HepG2 (cell line): ENCODE data around the gene STMN3. TPM values are rescaled to one million over a fixed set of nuclear protein-coding genes. Genes with fewer than 3 reads are reported as not detected.

Source experiments
- ATAC-seq: fragments of 200-7000 bp; cut with Tn5 transposase; 3 replicates; pipeline ENCODE4 v1.9.1; 2020; ENCODE audit warnings: mild to moderate bottlenecking, moderate library complexity
- BruUV-seq: library from RNA; stranded (reverse); fragments of 400-500 nt; replicated peaks from 2 replicates; lab custom pipeline; 2021; lab: Mats Ljungman, UMichigan
- CTCF ChIA-PET: fragments of 300-600 bp; formaldehyde crosslinking; extraction: SDS; loops from one replicate; lab custom pipeline; 2021; ENCODE audit warnings: low total read pairs, inconsistent platforms, low intra/inter-chr PET ratio; lab: Yijun Ruan, JAX
- POLR2A ChIA-PET: fragments of 350-600 bp; sonication (Branson Sonifier 250); formaldehyde crosslinking; loops from one replicate; lab custom pipeline; 2020; ENCODE audit warnings: antibody characterized with exemption, inconsistent platforms; lab: Yijun Ruan, JAX
- DNase-seq: peaks from one replicate; pipeline ENCODE4 v3.0.0-alpha.2; 2015; ENCODE audit warnings: low spot score
- FAIRE-seq: peaks from 3 replicates; lab custom pipeline; 2011; peaks lifted over from hg19 to GRCh38; lab: Jason Lieb, UNC
- H2AFZ ChIP-seq: one replicate; pipeline ENCODE4 v1.6.1; 2011; ENCODE audit warnings: low read length, inconsistent platforms
- H3K27ac ChIP-seq: fragments of 300-600 bp; 3 replicates; pipeline ENCODE4 v1.8.0; 2011; ENCODE audit warnings: mixed run types, mild to moderate bottlenecking, mixed read lengths, low read length, inconsistent platforms; ENCODE audit not compliant: insufficient read depth; ENCODE audit errors: extremely low read length
- H3K27me3 ChIP-seq, 2 experiments: fragments of 200-600 bp in 1 of 2; 2 replicates in 1 of 2; 3 replicates in 1 of 2; pipeline versions ENCODE4 v1.6.0 to v1.8.0; 2011; ENCODE audit warnings: low read length in 2 of 2, mild to moderate bottlenecking in 2 of 2, moderate library complexity in 2 of 2, inconsistent platforms in 1 of 2; ENCODE audit not compliant: insufficient read depth in 2 of 2, control insufficient read depth in 1 of 2
- H3K36me3 ChIP-seq, 2 experiments: fragments of 200-600 bp in 1 of 2; replicated peaks in 1 of 2; 2 replicates in 1 of 2; 3 replicates in 1 of 2; pipeline versions ENCODE4 v1.5.1 to v1.8.0; 2011; ENCODE audit warnings: low read length in 2 of 2, inconsistent platforms in 1 of 2; ENCODE audit not compliant: insufficient read depth in 2 of 2, control insufficient read depth in 1 of 2
- H3K4me1 ChIP-seq: 2 replicates; pipeline ENCODE4 v1.5.1; 2012; ENCODE audit warnings: low read length, inconsistent platforms; ENCODE audit not compliant: insufficient read depth
- H3K4me2 ChIP-seq: 2 replicates; pipeline ENCODE4 v1.6.0; 2011; ENCODE audit warnings: low read depth, low read length, inconsistent platforms
- H3K4me3 ChIP-seq, 3 experiments: fragments of 200-600 bp in 1 of 3; sonication (generic), shearing (Covaris generic) in 1 of 3; replicated peaks in 1 of 3; 2 replicates each; pipeline ENCODE4 v1.5.1; 2011 to 2016; ENCODE audit warnings: low read length in 3 of 3, inconsistent platforms in 2 of 3, low read depth in 2 of 3, mild to moderate bottlenecking in 2 of 3, control low read depth in 1 of 3, mixed read lengths in 1 of 3; ENCODE audit not compliant: insufficient read depth in 1 of 3
- H3K79me2 ChIP-seq: one replicate; pipeline ENCODE4 v1.6.1; 2011; ENCODE audit warnings: low read length, inconsistent platforms; ENCODE audit not compliant: insufficient read depth
- H3K9ac ChIP-seq: 2 replicates; pipeline ENCODE4 v1.6.0; 2011; ENCODE audit warnings: mild to moderate bottlenecking, low read depth, low read length, inconsistent platforms; ENCODE audit not compliant: insufficient read depth
- H3K9me3 ChIP-seq: 2 replicates; pipeline ENCODE4 v1.5.1; 2012; ENCODE audit warnings: mild to moderate bottlenecking, low read length
- H4K20me1 ChIP-seq: 2 replicates; pipeline ENCODE4 v1.6.0; 2011; ENCODE audit warnings: inconsistent platforms, mild to moderate bottlenecking, low read length, moderate library complexity; ENCODE audit not compliant: insufficient read depth
- CENPT ChIP-seq: sonication (generic); formaldehyde crosslinking; IDR thresholded peaks from 2 replicates; pipeline ENCODE4 v1.8.0; 2022; ENCODE audit warnings: low read depth, mild to moderate bottlenecking, moderate library complexity, missing genetic modification reagents
- E2F5 ChIP-seq: sonication (generic); formaldehyde crosslinking; conservative IDR thresholded peaks from 2 replicates; pipeline ENCODE4 v1.4.0; 2020; ENCODE audit warnings: missing genetic modification reagents
- GABPA ChIP-seq, 2 experiments: IDR thresholded peaks; 2 replicates each; pipeline ENCODE4 v1.6.1; 2011 to 2016; ENCODE audit warnings: low read depth in 2 of 2, low read length in 1 of 2, missing biosample characterization in 1 of 2, missing genetic modification characterization in 1 of 2
- GZF1 ChIP-seq: sonication (generic); formaldehyde crosslinking; IDR thresholded peaks from 2 replicates; pipeline ENCODE4 v1.5.1; 2020; ENCODE audit warnings: mild to moderate bottlenecking, missing genetic modification reagents
- RORA ChIP-seq: sonication (generic); formaldehyde crosslinking; IDR thresholded peaks from 2 replicates; pipeline ENCODE4 v1.5.0; 2020; ENCODE audit warnings: mild to moderate bottlenecking, missing genetic modification reagents, moderate library complexity
- SKIL ChIP-seq: sonication (generic); formaldehyde crosslinking; IDR thresholded peaks from 2 replicates; pipeline ENCODE4 v1.8.0; 2022; ENCODE audit warnings: missing genetic modification reagents, mild to moderate bottlenecking, moderate library complexity, borderline replicate concordance
- SRSF1 ChIP-seq: fragments of 200-400 bp; formaldehyde crosslinking; optimal IDR thresholded peaks from 2 replicates; pipeline ENCODE3; 2017; ENCODE audit warnings: mild to moderate bottlenecking, low read depth, low read length, moderate library complexity
- SYNCRIP ChIP-seq: fragments of 200-400 bp; formaldehyde crosslinking; IDR thresholded peaks from 2 replicates; pipeline ENCODE4 v1.6.1; 2018; ENCODE audit warnings: mild to moderate bottlenecking, low read depth, low read length; ENCODE audit not compliant: insufficient read depth
- THAP11 ChIP-seq: IDR thresholded peaks from 2 replicates; pipeline ENCODE4 v1.6.1; 2016; ENCODE audit warnings: missing biosample characterization, missing genetic modification reagents
- ZBTB39 ChIP-seq: sonication (generic); formaldehyde crosslinking; IDR thresholded peaks from 2 replicates; pipeline ENCODE4 v1.5.0; 2020; ENCODE audit warnings: missing genetic modification reagents
- ZNF281 ChIP-seq: sonication (generic); formaldehyde crosslinking; IDR thresholded peaks from 2 replicates; pipeline ENCODE4 v1.4.0; 2020; ENCODE audit warnings: missing genetic modification reagents, borderline replicate concordance
- ZXDC ChIP-seq: sonication (generic); formaldehyde crosslinking; IDR thresholded peaks from 2 replicates; pipeline ENCODE4 v1.5.0; 2020; ENCODE audit warnings: mild to moderate bottlenecking, missing genetic modification reagents
- WGBS: methylation state at CpG from one replicate; pipeline ENCODE4 v1.1.6; 2017; ENCODE audit warnings: low lambda C conversion rate; 5-methylcytosine and 5-hydroxymethylcytosine counted together
- in situ Hi-C: cut with HindIII; loops from 2 replicates; pipeline ENCODE4 v1.10.0; 2017; ENCODE audit warnings: low pct_unique_long_range_greater_than_20kb; ENCODE audit not compliant: extremely low pct_ligation_motif_present
- intact Hi-C: fragments of 100-400 bp; cut with micrococcal nuclease; formaldehyde crosslinking; loops from one replicate; pipeline ENCODE4 v1.10.0; 2022; ENCODE audit not compliant: unreplicated experiment
- polyA plus RNA-seq, 8 experiments: library from polyadenylated mRNA; depleted of rRNA in 3 of 8; stranded (reverse) in 7 of 8; unstranded in 1 of 8; fragments of >200 nt; fragmentation: Illumina TruSeq in 4 of 8; extraction: Trizol in 4 of 8; gene quantifications; 2 replicates each; pipeline versions ENCODE4 v1.2.1 to v1.2.3, GENCODE V29; 2011 to 2016; ENCODE audit warnings: low read depth in 4 of 8, missing spikeins in 1 of 8, mixed read lengths in 1 of 8; ENCODE audit not compliant: insufficient read depth in 1 of 8
- total RNA-seq, 5 experiments: library from RNA; depleted of rRNA; stranded (reverse); fragments of >200 nt; fragmentation: Illumina TruSeq; extraction: Trizol; gene quantifications; 2 replicates each; pipeline ENCODE4 v1.2.3, GENCODE V29; 2016; ENCODE audit warnings: low read depth in 1 of 5

STMN3 gene
- total and polyA plus RNA-seq, 2 of the 13 experiments (the other 11 are each of a cell fraction or from before 2014, with no cell fraction given) = 21.0 to 48.3 TPM

GRCh38 chr20:63665708-63666107 lies 12.5 kb upstream of the STMN3 start:
- no peak overlapping the region for H3K9ac ChIP-seq
- no peak for TF ChIP-seq GZF1 (CRISPR knock-in tag)
- no peak for TF ChIP-seq CENPT
- no peak for TF ChIP-seq ZBTB39 (CRISPR knock-in tag)
- TF ChIP-seq THAP11 (CRISPR knock-in tag) = no peak
- TF ChIP-seq RORA (CRISPR knock-in tag) = no peak
- TF ChIP-seq SRSF1 = no peak
- TF ChIP-seq SKIL = no peak
- no peak for TF ChIP-seq E2F5 (CRISPR knock-in tag)
- no peak for TF ChIP-seq ZXDC (CRISPR knock-in tag)
- TF ChIP-seq GABPA (IDR thresholded peaks at IDR 0.05; ENCODE audit: low read depth, low read length) = no peak
- no peak for TF ChIP-seq GABPA (CRISPR knock-in tag; IDR thresholded peaks at IDR 0.05; ENCODE audit: low read depth)
- no peak for TF ChIP-seq ZNF281 (CRISPR knock-in tag)
- no peak for TF ChIP-seq SYNCRIP
- CTCF ChIA-PET = no interaction called here
- no TSS peak for BruUV-seq
- no peak overlapping the region for H3K27ac ChIP-seq
- peaks cover 2% of the 10 kb centered on the region for H3K79me2 ChIP-seq
- intact Hi-C loops (no loop called here), in situ Hi-C loops (no loop called here)
- POLR2A ChIA-PET = interaction anchor here (2.0 kb wide), 1 partner anchor 8 kb away, joined by 7 read pairs; the partner anchor contains the start of gene RTEL1
- H3K27me3 ChIP-seq = no peaks in the 10 kb centered on the region
- H3K4me2 ChIP-seq = no peak overlapping the region
- no peaks in the 10 kb centered on the region for H3K9me3 ChIP-seq
- H2AFZ ChIP-seq = no peak overlapping the region
- H3K4me1 ChIP-seq = peaks cover under 1% of the 10 kb centered on the region; the same call in 1 of the 2 replicates
- H3K4me3 ChIP-seq = no peak overlapping the region
- no peak for ATAC-seq
- FAIRE-seq = no peak
- H3K36me3 ChIP-seq = peaks cover 41 to 66% of the 10 kb centered on the region in 2 experiments
- DNase-seq = no peak
- H4K20me1 ChIP-seq = no peaks in the 10 kb centered on the region
- WGBS = 98% methylated on average over 8 of the region's 14 CpGs
